ENCODE results near the gene ADAM12. TPM values are rescaled to one million over a fixed set of nuclear protein-coding genes. Genes with fewer than 3 reads are reported as not detected.

ADAM12 gene
- total and polyA plus RNA-seq, 9 of the 15 experiments (the other 6 are each of a cell fraction or from before 2014, with no cell fraction given), result not detected

DNA sequence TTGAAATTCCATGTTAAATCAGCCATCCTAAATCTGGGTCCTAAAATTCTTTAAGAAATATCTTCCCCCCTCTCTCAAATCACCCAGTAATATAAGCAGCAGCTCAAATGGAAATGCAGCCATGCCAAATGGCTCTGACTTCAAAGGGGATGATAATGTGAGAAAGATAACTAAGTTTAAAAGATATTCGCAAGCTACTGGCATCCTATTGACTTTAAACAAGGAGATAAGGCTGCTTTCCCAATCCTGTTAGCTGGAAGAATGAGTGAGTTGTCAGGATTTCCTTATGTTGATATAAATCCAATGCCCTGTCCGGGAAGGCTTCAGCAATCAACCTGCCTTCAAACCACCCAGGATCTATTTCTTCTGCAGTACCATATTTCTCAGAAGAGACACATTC lies 320.0 kb downstream of the ADAM12 start:
- no peak for ATAC-seq
- H3K27ac ChIP-seq (ENCODE audit: extremely low read depth, low read depth, low read length), result no peak overlapping the region
- no peaks in the 10 kb centered on the region for H3K4me1 ChIP-seq (replicated peaks in 1 of 2; ENCODE audit: control insufficient read depth in 2 of 2, insufficient read depth in 2 of 2, low read length in 2 of 2)
- H3K4me2 ChIP-seq (ENCODE audit: insufficient read depth, low read length), result no peak overlapping the region
- H3K9me1 ChIP-seq (ENCODE audit: control insufficient read depth, insufficient read depth, low read length), result no peaks in the 10 kb centered on the region
- no peak overlapping the region for H2AFZ ChIP-seq (ENCODE audit: low read depth, low read length)
- H3K27me3 ChIP-seq (ENCODE audit: control insufficient read depth in 2 of 2, insufficient read depth in 2 of 2, low read length in 2 of 2), result peaks cover 0 to 22% of the 10 kb centered on the region in 2 experiments; a peak in 2 of 5 replicates
- DNase-seq (ENCODE audit: extremely low read depth in 1 of 4, low spot score in 3 of 4), result no peak
- BruUV-seq (replicated peaks), result no TSS peak
- in situ Hi-C loops (cut with MboI) (no loop called here), intact Hi-C loops (cut with micrococcal nuclease) (no loop called here)
- ChIA-PET POLR2A (no interaction called here), CTCF (ENCODE audit: low intra/inter-chr PET ratio) (no interaction called here)
- no peaks in the 10 kb centered on the region for H3K9me3 ChIP-seq (replicated peaks; ENCODE audit: control insufficient read depth, insufficient read depth, low read depth, low read length)
- no peaks in the 10 kb centered on the region for H3K79me2 ChIP-seq (ENCODE audit: control insufficient read depth, insufficient read depth, low read length)
- H3K9ac ChIP-seq (ENCODE audit: insufficient read depth in 1 of 2, low read depth in 2 of 2, low read length in 2 of 2), result no peak overlapping the region
- TF ChIP-seq ZNF239 (CRISPR knock-in tag; IDR thresholded peaks at IDR 0.05) (no peak), MEIS2 (IDR thresholded peaks at IDR 0.05; ENCODE audit: partially characterized antibody) (no peak), RBM22 (IDR thresholded peaks at IDR 0.05; ENCODE audit: low read depth, low read length, poor library complexity, severe bottlenecking) (no peak)
- TF ChIP-seq, protein P1, sequence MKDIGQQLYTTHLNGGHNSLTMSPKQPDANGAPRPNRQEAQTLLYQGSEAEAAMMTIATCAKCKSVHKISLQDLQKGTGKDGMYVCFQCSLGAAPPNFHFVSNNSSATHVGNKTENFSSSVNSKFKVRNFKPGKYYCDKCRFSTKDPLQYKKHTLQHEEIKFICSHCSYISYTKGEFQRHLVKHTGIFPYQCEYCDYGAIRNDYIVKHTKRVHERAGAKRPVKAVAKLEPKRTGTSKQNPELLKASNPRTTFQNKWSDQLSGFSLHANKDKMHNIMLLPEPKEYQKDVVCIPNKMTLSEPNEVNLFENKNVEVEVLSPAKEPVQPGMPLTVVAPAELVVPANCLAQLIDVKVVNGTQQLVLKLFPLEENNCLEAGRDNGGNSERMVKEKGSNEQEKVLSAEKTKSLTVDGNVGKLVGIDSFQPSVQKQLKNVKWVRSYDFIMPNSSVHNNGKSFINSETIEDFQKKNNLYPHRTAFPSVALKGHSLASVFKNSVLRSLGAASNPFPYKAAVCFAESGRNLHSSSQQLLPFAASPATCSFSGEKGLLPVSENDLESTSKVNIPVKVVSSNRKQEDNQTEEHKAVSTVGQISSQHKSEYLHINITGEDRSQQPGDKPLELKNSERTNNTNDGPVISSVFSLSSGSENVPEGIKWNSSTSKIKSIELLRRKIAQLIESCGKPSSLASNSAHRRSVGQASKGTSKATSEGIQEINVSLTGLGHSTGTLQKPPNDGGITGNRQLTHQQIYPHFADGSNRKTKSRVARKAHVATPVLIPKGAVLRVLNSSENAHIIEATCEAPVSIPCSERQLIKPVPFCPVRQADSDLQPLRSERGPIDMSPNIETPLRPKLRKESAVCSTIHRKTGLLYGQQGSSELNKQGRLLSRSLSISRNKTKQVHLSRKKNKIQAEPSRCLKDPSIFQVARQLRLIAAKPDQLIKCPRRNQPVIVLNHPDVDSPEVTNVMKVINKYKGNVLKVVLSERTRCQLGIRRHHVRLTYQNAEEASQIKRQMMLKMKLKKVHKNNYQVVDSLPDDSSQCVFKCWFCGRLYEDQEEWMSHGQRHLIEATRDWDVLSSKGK (CRISPR knock-in tag; IDR thresholded peaks at IDR 0.05), result no peak
- TF ChIP-seq, protein P2, sequence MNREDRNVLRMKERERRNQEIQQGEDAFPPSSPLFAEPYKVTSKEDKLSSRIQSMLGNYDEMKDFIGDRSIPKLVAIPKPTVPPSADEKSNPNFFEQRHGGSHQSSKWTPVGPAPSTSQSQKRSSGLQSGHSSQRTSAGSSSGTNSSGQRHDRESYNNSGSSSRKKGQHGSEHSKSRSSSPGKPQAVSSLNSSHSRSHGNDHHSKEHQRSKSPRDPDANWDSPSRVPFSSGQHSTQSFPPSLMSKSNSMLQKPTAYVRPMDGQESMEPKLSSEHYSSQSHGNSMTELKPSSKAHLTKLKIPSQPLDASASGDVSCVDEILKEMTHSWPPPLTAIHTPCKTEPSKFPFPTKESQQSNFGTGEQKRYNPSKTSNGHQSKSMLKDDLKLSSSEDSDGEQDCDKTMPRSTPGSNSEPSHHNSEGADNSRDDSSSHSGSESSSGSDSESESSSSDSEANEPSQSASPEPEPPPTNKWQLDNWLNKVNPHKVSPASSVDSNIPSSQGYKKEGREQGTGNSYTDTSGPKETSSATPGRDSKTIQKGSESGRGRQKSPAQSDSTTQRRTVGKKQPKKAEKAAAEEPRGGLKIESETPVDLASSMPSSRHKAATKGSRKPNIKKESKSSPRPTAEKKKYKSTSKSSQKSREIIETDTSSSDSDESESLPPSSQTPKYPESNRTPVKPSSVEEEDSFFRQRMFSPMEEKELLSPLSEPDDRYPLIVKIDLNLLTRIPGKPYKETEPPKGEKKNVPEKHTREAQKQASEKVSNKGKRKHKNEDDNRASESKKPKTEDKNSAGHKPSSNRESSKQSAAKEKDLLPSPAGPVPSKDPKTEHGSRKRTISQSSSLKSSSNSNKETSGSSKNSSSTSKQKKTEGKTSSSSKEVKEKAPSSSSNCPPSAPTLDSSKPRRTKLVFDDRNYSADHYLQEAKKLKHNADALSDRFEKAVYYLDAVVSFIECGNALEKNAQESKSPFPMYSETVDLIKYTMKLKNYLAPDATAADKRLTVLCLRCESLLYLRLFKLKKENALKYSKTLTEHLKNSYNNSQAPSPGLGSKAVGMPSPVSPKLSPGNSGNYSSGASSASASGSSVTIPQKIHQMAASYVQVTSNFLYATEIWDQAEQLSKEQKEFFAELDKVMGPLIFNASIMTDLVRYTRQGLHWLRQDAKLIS (CRISPR knock-in tag; IDR thresholded peaks at IDR 0.05), result no peak
- 0% methylated on average over 2 of the region's 2 CpGs for WGBS (ENCODE audit: insufficient coverage, low coverage, missing lambda C conversion rate)
- no peak overlapping the region for H3K4me3 ChIP-seq
- FAIRE-seq, result no peak
- no peaks in the 10 kb centered on the region for H4K20me1 ChIP-seq (replicated peaks; ENCODE audit: control insufficient read depth, insufficient read depth, low read length)
- no peaks in the 10 kb centered on the region for H3K36me3 ChIP-seq (ENCODE audit: control insufficient read depth, insufficient read depth, low read length)

Measured in K562 (cell line).